GM04504 (cell line): ENCODE data around the gene STARD13.

Experiments
- DNase-seq: peaks from one replicate; pipeline ENCODE4 v3.0.0-alpha.2; 2012; ENCODE audit warnings: low read depth

Gene STARD13

DNA sequence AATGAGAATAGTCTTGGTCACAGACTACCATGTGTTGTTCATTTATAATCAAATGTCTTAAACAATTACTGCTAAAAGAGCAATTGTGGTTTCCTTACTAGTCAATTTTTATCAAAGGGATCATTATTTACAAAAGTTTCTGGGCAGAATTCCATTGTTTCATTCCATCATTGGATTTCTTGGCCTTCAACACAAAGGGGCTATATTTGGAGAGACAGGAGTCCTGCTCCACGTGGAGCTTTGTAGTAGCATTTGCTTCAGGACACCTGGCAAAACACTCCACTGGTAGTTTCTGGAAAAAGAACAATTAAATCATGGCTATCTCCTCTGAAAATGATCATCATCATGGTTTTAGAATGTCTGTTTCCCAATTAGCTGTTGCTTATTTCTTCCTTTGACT is 22.3 kb upstream of the STARD13 start:
- no peak for DNase-seq

- no peak for DNase-seq
Measured at GRCh38 chr13:33303855-33304597, 18.5 kb upstream of the STARD13 start.

DNA sequence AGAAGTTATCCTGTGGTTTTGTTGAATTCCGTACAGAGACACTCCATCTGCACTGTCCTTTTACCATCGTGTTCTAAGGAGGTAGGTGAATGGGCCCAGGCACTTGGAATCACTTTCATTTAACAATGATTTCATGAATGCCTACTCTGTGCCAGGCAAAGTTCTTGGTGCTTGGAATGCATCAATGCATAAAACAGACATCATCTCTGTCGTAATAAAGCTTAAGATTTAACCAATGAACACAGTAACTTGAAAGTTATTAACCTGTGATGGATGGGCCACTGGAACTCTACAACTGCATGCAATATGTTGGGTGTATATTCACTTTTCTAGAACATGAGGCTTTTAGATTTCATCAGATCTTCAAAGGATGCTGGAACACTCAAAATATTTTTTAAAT is 14.1 kb upstream of the STARD13 start:
- no peak for DNase-seq

- no peak for DNase-seq
Measured at GRCh38 chr13:33296793-33297425, 11.4 kb upstream of the STARD13 start.

DNA sequence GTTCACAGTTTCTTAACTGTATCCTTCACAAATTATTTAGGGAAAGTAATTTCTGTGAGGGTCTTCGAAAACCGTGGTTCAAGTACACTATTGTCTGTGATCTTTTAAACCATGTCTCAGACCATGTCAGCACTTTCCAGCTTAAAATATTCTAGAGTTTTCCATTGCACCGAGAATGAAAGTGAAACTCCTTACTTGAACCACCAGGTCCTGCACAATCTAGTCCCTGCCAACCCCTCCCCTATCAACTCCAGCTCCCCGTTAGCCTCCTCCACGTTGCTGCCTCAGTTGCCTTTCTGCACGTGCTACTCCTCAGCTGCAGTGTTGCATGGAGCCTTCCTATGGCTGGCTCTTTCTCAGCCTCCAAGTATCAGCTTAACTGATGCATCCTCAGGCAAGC is 7.2 kb upstream of the STARD13 start:
- DNase-seq: no peak

DNA sequence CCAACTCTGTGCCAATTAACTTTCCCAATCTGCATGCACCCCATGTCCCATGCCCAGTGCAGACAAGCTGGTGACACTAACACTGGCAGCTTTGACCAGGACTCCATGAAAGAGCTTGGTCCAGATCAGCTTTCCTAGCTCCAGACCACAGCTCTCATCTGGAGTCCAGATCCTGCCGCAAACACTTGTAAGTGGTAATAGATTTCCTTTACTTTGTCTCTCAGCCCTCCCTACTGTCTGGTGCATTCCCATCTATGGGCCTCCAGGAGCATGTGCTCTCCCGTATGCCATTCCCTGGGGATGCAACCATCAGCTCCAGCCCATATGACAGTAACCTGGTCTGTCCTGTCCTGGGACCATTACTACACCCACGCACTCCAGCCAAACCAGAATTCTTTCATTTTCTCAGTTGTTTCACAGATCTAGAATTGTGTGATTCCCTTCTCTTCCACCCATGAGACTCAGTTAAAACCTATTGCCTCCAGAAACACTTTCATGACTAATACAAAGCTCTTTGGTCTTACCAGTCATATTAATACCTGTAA is 4.9 kb upstream of the STARD13 start:
- no peak for DNase-seq

DNA sequence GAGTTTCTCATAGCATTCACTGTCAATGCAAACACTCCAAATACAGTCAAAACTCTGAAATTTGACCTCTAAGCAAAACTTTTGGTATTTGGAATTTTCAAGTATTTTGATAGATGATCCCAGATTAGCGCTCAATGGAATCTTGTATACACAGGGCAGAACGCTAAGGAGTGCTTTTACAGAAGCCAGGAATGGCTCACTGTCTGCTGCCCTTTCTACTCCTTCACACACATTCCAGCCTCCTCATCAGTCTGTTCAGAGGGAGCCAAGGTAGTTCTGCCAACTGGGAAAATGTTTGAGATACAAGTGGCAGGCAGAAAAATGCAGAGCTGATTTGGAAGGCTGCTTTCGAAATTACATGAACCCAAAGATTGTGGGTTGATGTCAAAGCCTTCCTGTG is 4.4 kb upstream of the STARD13 start:
- DNase-seq: no peak

DNA sequence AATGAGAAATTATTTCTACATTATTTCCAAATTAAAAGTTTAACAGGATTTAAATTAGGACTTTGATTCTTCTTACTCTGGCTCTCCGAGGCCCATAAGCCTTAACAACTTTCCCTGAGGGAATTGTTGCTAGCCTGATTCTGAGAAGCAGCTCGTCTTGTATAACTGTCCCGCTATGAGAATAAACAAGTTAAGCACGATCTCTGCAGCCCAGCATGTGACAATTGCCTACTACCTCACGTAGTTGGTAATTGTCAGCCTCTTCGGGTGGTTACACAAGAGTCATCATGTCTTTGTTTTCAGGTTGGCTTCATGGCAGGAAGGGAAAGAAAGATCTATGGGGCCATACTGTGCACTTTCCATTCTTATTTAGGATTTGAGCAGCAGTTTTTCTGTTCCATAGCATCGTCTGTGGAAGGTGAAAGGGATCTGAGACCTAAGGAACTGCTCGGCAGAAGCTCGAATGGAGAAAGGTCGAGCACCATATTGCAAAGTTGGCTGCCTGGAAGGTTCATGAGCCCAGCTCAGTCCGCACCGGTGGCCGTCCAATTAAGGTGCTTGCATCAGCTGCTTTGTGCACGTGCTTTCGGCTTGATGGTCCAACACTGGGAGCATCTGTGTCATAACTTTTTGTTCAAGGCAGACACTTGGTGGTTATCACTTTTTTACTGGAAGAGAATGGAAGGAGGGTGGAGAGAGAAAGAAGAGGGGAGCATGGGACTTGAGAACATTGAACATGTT is 1.8 kb upstream of the STARD13 start:
- no peak for DNase-seq

DNA sequence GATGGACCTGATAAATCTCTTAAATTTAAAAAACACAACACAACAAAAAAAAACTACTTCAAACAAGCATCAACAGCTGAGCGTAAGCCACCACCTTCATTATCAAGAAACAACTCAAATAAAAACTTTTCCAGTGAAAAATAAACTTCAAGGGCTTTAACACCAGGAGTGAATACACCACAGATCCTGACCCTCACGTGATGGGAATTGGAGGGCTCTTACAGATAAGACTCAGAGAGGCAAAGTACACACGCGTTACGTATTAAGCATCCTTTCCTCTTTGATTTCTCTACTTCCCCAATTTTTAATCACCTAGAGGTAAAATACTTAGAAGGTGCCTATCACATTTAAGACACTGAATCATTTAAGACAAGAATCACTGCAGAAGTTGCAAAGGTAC is 573 bp upstream of the STARD13 start:
- no peak for DNase-seq

- no peak for DNase-seq
Measured at GRCh38 chr13:33284916-33285315, 639 bp downstream of the STARD13 start.

GRCh38 chr13:33284031-33284430 is 1.5 kb downstream of the STARD13 start:
- DNase-seq: no peak

DNA sequence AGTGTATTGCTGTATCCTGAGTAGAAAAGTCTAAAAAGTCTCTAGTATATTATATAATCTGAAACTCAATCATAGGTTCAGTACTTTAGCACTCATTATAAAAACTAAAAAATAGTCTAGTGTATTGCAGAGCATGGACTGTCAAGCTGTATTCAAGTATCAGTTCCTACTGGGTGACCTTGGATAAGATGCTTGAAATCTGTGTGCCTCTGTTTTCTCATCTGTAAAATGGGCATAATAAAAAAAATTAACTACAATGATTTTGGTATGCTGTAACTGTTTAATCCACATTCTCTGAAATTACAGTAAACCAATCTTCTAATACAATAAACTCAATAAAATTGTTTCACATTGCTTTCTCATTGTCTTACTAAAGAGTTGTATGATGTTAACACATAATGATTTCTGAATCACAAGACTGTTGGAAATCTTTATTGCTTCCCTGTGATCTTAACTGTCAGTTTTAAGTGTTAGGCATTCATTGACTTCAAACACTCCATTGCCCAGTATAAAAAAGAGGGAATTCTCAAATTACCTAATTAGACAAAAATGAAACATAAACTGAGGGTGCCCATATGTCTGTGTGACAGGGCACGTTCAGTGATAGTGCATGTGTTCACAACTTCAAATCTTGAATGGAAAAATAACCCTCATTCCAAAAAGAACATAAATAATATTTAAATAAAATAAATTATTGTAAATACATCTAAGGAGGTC is 2.2 kb downstream of the STARD13 start:
- DNase-seq: no peak

- no peak for DNase-seq
Measured at GRCh38 chr13:33281951-33282595, 3.5 kb downstream of the STARD13 start.

DNA sequence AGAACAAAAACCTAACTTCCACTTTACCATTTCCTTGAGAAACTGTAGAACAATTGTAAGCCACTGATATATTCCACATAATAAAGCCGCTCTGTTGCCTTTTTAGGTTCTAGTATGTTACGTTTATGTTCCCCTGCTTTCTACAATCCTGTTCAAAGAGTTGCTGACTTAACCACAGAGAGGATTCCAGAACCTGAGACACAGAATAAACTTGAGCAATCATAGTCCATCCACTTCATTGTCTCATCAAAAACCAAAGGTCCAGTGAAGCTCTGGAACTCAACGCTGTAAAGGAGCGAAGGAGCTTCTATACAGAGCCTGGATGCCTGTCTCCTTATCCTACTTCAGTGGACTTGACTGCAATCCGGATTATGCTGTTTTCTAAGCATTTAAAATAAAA is 4.6 kb downstream of the STARD13 start:
- DNase-seq: no peak

GRCh38 chr13:33280279-33280905 is 5.2 kb downstream of the STARD13 start:
- DNase-seq: no peak

DNA sequence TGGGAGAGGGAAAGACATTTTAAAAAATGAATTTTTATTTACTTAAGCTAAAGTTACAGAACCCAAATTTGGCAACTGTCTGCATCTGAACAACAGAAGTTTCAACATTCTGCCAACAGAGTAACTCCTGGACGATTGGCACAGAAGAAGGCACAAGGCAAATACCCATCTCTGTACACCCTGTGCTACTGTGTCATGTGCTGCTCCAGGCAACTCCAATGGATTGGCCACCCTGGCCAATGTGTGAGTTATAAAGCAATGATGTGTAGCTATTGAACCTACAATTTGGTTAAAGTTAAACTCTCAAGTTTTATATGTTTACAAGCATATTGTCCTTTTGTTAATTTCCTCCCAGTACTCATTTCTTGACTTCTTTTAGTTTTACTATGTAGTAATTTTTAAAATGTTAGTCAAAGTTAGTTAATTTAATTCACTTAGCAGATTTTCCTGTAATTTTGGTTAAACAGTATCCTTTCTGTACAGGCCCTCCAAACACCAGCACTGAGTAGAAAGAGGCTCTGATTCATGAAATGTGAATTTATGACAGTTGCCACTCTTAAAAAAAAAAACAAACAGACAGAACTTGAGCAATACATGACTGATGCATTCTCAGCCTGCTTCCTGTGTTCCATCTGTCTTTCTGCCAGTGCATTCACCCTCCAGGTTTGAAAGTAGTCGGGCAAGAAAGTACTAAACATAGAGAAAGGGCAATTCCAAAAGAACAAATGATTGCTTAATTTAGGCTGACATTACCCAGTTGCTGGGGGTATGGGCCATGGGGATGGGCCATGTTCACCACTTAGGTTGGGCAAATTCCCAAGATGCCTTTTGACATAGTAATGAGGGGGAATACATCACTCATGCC is 5.9 kb downstream of the STARD13 start:
- no peak for DNase-seq

GRCh38 chr13:33278913-33279312 is 6.6 kb downstream of the STARD13 start:
- DNase-seq: no peak

- DNase-seq: no peak
Measured at GRCh38 chr13:33277946-33278345, 7.6 kb downstream of the STARD13 start.

DNA sequence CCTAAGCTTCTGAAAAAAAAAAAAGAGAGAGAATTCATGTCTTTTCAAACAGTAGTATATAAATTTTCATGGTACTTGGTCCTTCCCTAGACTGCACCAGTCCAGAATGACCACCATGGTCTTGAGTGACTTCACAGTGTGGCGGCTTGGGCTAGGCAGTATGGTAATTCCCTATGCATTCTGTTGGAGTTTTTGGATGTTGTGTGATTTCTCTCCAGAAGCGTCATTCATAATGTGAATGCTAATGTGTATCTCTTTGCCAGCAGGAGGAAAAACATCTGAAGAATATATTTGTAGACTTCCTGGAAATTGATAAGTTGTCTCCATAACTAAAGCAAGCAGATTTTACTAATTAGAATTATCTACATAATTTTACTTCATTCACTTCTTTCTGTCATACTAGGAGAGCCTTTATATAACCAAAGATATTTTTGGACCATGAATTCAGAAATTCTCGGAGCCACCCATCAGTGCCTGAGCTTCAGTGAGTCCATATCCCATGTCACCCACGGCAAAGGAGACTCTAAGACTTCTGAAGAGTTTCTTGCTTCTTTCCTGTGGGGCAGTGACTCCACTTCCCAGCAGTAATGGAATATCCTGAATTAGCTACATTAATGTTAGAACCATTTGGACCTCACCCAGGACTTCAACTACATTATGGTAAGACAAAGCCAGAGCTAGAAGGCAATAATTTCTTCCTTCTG is 8.4 kb downstream of the STARD13 start:
- DNase-seq: no peak

DNA sequence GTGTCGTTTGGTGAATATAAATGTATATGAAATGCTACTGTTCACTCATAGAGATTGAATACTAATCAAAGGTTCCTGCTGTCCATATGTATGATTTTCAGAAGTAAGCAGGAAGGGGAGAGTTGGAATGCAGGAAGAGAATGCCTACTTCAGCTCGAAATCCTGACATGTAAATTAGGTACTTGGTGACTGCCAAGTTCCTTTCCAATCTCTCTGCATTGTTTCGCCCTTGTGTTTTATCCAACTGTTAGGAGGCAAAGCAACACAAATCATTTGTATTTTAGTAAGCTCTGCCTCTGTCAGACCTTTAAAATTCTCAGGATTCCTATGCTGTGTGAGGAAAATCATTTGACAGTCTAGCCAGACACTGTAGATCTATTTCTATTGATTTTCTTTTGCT is 9.0 kb downstream of the STARD13 start:
- DNase-seq: no peak
